KOPT-K1 (cell line): Measurements from ENCODE around the gene CDC34.

Experiments
- H3K27ac ChIP-seq: fragments of 200-600 bp; sonication (generic); 2 replicates; pipeline ENCODE4 v1.5.1; 2016; ENCODE audit warnings: antibody characterized with exemption, mild to moderate bottlenecking, low read depth, low read length; ENCODE audit not compliant: poor library complexity, severe bottlenecking
- H3K36me3 ChIP-seq: fragments of 200-600 bp; sonication (generic); 2 replicates; pipeline ENCODE4 v1.5.1; 2017; ENCODE audit warnings: antibody characterized with exemption, mild to moderate bottlenecking, low read length, moderate library complexity; ENCODE audit not compliant: insufficient read depth
- H3K9me3 ChIP-seq: fragments of 200-600 bp; sonication (generic); 2 replicates; pipeline ENCODE4 v1.5.1; 2017; ENCODE audit warnings: antibody characterized with exemption, low read length, mild to moderate bottlenecking; ENCODE audit not compliant: insufficient read depth, poor library complexity, severe bottlenecking

CDC34 gene, protein sequence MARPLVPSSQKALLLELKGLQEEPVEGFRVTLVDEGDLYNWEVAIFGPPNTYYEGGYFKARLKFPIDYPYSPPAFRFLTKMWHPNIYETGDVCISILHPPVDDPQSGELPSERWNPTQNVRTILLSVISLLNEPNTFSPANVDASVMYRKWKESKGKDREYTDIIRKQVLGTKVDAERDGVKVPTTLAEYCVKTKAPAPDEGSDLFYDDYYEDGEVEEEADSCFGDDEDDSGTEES

DNA sequence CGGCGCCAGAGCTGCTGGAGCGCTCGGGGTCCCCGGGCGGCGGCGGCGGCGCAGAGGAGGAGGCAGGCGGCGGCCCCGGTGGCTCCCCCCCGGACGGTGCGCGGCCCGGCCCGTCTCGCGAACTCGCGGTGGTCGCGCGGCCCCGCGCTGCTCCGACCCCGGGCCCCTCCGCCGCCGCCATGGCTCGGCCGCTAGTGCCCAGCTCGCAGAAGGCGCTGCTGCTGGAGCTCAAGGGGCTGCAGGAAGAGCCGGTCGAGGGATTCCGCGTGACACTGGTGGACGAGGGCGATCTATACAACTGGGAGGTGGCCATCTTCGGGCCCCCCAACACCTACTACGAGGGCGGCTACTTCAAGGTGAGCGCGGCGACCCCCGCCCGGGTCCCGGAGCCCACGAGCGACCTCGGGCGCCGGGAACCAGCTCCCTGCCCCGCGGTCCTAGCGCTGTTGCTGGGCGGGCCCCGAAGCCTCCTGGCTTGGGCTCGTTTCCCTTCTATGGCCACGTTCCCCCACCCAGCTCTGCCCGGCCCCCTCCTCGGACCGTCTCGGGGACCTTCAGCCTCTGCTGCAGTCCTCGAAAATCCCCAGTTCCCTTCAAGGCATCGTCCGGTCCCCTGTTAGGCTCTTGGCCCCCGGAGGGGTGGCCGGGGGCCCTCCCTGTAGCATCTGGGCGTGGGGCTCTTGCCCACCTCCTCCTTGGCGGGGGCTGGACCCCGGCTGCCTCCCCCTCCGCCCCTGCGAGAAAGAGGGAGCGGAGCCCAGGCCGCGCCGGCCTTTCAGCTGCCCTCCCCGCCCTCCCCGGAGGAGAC, at the start of gene CDC34:
TSS of gene CDC34 (plus strand) at position 8 of the 808 bp plus-strand sequence. CDS start at position 180, 172 bp downstream.
- Histone ChIP-seq H3K36me3 (peaks cover 13% of the 10 kb centered on the region; the same call in 1 of the 2 replicates), H3K9me3 (no peaks in the 10 kb centered on the region), H3K27ac (peak within 1 kb of the TSS; percentile 80)

DNA sequence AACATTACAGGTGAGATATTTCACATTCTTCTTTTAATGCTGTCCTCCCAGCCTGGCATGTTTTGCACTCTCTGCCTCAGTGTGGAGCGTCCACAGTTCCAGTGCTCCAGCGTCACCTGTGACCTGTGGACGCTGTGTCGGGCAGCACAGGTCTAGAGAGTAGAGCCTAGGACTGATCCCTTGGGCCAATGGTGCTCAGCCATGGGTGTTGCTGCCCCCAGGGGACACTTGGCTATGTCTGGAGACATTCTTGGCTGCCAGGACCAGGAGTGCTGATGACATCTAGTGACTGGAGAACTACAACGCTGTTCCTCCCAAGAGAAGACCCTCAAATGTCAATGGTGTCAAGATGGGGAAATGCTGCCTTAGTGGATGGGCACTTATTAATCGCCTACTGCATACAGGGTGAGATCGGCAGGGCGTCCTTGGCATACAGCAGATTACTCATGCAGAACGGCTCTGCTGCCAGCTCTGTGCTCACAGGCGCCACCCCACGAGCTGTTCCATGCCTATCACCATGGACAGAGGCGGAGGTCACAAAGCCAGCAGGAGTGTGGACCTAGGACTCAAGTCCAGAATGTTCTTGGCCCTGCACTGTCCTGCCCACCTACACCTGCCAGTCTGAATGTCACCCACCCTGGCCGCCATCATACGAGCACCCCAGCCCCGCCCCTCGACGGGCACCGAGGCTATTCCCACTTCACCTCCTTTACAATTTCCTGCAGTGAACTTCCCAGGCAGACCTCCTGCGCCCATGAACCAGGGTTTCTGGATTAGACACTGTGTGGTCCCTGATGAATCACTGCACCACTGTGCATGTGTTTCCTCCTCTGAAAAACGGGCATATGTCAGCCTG, 49.1 kb upstream of the CDC34 start:
- H3K9me3 ChIP-seq: no peaks in the 10 kb centered on the region
- no peak overlapping the region for H3K27ac ChIP-seq
- H3K36me3 ChIP-seq: no peaks in the 10 kb centered on the region

DNA sequence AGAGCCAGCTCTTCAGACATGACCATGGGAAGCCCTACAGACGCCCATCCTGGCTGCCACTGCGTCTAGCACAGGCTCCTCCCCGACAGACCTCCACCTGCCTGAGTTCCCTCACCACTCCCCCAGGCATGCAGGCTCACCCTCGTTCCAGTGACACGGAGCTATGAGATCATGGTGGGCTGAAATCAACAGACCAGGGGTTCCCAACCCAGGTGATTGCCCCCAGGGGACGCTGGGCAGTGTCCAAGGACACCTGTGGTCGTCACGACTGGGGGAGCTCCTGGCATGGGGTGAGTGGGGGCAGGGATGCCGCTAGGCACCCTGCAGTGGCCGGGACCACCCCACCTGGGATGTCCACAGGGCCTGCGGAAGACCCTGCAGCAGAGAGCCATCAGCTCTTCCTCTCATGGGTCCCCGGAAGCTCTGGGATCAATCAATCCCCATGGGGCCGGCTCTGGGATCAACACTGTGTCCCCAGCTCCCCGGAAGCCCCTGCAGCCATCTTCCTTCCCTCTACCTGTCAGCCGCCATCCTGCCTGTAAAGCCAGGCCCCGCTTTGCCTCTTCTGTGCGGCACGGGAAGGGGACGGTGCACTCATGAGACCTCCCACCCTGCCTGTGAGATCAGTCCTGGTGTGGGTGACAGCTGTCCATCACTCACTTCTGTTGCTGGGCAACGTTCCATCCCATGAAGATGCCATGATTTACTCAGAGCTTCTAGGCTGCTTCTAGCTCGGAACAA, 48.1 kb upstream of the CDC34 start:
- no peak overlapping the region for H3K27ac ChIP-seq
- no peaks in the 10 kb centered on the region for H3K9me3 ChIP-seq

DNA sequence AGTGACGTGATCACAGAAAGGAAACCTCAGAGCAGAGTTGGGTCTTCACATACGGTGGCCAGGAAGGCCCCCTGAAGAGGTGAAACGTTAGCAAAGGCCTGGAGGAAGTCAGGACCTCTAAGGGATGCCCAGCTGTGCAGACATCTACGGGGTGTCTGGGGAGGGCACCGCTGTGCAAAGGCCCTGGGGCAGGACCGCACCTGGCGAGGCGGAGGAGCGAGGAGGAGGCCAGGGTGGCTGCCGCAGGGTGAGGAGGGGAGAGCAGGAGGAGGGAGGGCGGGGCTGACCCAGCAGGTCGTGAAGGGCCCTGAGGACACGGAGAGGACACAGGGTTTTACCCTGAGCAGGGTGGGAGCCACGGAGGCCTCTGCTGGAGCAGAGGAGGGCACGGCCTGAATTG, 47.1 kb upstream of the CDC34 start:
- no peaks in the 10 kb centered on the region for H3K9me3 ChIP-seq
- H3K36me3 ChIP-seq: no peaks in the 10 kb centered on the region

More for the DNA sequence above, 48.1 kb upstream of the CDC34 start:
- no peaks in the 10 kb centered on the region for H3K36me3 ChIP-seq

DNA sequence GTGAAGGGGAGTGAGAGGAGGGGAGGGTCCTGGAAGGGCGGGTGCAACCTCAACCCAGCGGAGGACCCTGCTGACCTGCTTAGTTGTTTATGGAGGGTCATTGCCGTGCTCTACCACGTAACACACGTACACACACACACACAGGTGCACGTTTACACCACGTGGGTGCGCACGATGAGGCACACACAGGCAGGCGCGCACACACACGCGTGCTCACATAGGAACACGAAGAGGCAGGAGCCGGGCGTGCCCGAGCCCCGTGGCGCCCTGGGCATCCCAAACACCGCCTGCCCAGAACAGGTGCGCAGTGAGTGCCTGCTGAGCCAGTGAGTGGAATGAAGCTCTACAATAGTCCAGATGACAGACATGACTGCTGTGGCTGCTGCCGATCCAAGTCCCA, 46.5 kb upstream of the CDC34 start:
- no peaks in the 10 kb centered on the region for H3K9me3 ChIP-seq
- no peaks in the 10 kb centered on the region for H3K36me3 ChIP-seq
- H3K27ac ChIP-seq: no peak overlapping the region

More for the DNA sequence above, 47.1 kb upstream of the CDC34 start:
- no peak overlapping the region for H3K27ac ChIP-seq

DNA sequence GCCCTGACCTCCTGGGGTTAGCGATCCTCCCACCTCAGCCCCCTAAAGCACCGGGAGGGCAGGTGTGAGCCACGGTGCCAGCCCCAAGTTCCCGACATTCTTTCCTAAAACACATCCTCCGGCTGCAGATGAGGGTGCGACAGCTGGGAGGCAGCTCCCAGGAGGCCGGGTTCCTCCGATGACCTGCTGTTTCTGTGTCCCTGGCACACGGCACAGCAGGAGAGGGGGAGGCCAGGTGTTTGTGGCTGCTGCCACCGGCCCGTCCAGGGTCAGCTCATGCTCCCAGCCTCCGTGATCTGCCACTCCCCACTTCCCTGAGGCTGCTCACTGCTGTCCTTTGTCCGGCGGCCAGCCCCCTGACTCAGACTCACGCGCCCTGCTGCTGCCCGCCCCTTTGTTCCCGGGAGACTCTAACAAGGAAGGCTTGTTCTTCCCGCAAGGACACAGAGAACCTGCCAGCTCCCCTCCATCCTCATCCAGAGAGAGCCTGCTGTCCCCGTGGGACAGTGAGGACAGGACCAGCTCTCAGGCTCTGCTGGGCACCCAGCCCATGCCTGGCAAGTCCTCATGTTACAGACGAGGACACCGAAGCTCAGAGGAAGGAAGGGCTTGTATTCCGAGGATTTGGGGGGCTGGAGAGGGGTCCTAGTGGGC, 45.9 kb upstream of the CDC34 start:
- no peaks in the 10 kb centered on the region for H3K9me3 ChIP-seq
- H3K36me3 ChIP-seq: no peaks in the 10 kb centered on the region
- H3K27ac ChIP-seq: no peak overlapping the region

DNA sequence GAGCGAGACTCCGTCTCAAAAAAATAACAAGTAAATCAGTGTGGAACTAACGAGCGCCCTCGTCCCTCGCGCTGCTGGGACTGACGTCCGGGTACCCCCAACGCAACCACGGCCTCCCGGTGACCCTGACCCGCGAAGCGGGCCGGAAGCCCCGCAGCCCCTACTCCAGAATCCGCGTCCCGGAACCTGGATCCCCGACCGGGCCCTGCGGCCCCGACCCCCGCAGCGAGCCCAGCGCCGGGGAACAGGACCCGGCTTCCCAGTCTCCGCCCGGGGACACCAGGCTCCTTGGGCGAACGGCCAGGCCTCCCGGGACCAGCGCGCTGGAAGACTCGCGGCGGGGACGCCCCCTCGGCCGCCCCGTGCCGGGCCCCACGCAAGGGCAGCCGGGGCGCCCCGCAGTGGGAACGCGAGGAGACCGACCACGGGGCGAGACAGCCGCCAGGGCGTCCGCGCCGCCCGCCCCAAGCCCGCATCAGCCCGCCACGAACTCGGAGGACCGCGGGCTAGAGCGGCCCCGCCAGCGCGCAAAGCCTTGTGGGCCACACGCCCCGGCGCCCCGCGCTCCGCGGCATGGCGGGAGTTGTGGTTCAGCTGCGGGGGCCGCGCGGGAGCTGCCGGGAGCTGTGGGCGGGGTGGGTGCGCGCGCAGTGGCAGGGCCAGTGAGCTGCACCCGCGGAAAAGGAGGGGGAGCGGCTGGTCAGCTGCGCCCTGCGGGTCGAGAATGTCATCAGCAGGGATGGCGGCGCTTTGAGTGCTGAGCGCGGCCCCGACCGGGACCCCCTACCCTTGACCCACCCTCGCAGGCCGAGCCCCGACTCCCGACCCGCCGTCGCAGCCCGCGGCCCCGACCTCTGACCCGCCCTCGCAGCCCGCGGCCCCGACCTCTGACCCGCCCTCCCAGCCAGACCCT, 42.8 kb upstream of the CDC34 start:
- peak overlapping the region; percentile 90 for H3K27ac ChIP-seq
- H3K9me3 ChIP-seq: no peaks in the 10 kb centered on the region
- H3K36me3 ChIP-seq: no peaks in the 10 kb centered on the region

DNA sequence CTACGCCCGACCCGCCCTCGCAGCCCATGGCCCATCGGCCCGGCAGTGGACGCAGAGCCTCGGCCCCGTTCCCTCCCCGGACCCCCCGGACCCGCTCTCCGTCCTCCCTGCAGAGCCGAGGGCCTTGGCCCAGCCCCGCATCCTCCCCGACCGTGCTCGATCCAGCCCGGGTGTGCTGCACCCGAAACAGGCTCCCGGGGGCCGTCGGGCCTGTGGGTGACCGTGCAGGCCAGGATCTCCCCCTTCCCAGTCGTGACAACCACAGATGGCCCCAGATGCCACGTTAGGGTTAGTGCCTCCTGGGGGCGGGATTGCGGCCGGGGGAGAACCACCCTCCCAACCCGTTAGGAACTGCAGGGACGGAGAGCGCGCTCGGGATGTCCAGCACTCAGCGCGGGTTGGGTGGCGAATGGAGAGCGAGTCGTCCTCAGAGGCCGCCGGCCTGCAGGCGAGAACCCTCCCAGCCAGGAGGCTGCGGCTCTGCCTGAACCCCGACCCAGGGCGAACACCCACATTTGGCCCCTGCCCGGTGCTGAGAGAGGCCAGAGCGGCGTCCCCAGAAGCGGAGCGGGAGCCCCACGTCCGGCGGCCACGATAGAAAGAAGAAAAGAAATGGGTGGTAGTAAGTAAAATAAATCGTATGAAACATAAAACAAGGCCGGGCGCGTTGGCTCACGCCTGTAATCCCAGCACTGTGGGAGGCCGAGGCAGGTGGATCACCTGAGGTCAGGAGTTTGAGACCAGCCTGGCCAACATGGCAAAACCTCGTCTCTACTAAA, 42.0 kb upstream of the CDC34 start:
- peak overlapping the region; percentile 90 for H3K27ac ChIP-seq

DNA sequence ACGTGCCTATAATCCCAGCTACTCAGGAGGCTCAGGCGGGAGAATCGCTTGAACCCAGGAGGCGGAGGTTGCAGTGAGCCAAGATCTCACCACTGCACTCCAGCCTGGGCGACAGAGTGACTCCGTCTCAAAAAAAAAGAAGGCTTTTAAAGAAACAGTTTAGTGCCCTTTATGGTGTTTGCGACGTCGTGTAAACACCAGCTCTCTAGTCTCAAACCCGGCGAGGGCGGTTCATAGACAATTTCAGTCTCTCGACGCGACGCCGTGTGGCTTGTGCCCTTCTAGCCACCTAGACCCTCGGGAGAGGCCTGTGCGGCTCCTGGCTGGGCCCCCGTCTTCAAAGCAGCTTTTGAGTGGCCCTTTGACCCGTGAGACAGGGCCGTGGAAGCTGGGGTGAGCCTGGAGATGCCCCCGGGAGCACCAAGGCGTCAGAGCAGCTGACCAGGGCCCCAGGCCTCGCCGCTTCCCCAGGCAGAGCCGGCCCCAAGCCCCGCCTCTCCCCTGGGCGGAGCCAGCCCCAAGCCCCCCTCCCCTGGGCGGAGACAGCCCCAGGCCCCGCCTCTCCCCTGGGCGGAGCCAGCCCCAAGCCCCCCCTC, 40.3 kb upstream of the CDC34 start:
- Histone ChIP-seq H3K27ac (no peak overlapping the region), H3K9me3 (no peaks in the 10 kb centered on the region), H3K36me3 (no peaks in the 10 kb centered on the region)

More for the DNA sequence above, 42.0 kb upstream of the CDC34 start:
- no peaks in the 10 kb centered on the region for H3K9me3 ChIP-seq
- no peaks in the 10 kb centered on the region for H3K36me3 ChIP-seq

DNA sequence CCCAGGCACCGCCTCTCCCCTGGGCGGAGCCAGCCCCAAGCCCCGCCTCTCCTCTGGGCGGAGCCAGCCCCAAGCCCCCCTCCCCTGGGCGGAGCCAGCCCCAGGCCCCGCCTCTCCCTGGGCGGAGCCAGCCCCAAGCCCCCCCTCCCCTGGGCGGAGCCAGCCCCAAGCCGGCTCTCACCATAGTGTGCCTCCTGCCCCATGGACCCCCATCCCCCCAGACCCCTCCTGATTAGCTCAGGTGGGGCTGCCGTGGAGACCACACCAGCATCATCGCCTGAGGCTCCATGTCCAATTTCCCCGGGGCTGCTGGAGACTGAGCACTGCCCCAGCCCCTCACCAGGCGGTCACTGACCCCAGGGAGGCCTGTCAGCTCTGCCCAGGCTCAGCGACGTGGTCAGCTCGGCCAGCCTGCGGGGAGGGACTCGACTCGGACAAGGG, 39.4 kb upstream of the CDC34 start:
- no peaks in the 10 kb centered on the region for H3K36me3 ChIP-seq
- H3K27ac ChIP-seq: no peak overlapping the region
- no peaks in the 10 kb centered on the region for H3K9me3 ChIP-seq

DNA sequence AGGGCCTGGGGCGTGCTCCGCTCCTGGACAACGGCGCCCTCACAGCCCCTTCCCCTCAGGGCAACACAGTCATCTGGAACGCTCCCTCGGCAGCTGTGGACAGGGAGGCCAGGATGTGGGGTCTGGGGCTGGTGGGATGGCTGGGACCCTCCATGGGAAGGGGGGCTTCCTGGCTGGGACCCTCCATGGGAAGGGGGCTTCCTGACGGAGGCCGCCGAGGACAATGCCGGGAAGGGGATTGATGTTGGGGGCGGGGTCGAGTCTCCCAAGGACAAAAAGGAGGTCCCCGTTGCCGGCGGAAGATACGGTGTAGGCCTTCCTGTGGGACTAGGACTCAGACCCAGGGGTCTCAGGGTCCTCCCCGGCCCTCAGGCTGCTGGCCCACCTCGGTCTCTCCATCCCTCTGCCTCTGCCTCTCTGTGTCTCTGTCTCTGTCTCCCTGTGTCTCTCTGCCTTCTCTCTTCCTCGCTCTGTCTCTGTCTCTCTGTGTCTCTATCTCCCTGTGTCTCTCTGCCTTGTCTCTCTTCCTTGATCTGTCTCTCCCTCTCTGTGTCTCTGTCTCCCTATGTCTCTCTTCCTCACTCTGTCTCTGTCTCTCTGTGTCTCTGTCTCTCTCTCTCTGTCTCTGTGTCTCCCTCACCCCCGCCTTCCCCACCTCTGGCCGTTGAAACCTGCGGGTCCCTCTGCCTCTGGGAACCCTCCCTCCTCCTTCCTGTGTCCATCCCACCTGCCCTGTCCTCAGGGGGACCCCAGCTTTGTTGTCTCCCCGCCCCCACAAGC, 38.0 kb upstream of the CDC34 start:
- H3K9me3 ChIP-seq: no peaks in the 10 kb centered on the region
- no peaks in the 10 kb centered on the region for H3K36me3 ChIP-seq
- no peak overlapping the region for H3K27ac ChIP-seq
